ENCODE measurements around the gene PCDH8. TPM values are rescaled to one million over a fixed set of nuclear protein-coding genes. Genes with fewer than 3 reads are reported as not detected.

Gene PCDH8
- total RNA-seq, 1 experiment from 2014 or later: 2.1 TPM

DNA sequence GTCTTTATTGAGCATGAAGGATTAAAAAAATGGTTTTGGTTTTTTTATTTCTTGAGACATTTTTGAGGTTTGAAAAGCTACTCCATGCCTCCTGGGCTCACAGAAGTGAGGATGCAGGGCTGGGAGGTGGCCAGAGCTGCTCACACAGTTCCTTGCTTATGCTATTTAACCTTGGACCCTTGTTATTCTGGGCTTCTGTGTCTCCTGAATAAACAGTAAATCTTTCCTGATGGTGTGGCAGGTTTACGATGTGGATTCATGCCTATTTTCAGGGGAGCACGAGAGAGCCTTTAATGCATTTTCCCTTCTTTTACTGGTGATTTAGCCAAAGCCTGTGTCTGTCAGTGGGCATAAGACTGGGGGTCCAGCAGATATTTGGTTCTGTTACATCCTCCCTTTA, 34.3 kb upstream of the PCDH8 start:
- H2BK15ac ChIP-seq (ENCODE audit: low read depth, low read length): no peak overlapping the region
- no peak overlapping the region for H3K27ac ChIP-seq (ENCODE audit: insufficient read length, low read depth, low read length)
- Mint-ChIP-seq H3K36me3 (ENCODE audit: insufficient read depth in 1 of 3, low read depth in 3 of 3) (peaks cover 0 to 16% (median 9%) of the 10 kb centered on the region in 3 experiments; a peak in 4 of 7 replicates), H3K27ac (no peak overlapping the region), H3K9me3 (peaks cover 7 to 10% of the 10 kb centered on the region in 2 experiments; a peak in 4 of 5 replicates), H3K4me1 (peaks cover 77 to 81% of the 10 kb centered on the region in 2 experiments), H3K27me3 (ENCODE audit: low read depth) (peaks cover 74% of the 10 kb centered on the region), H3K4me3 (no peak overlapping the region)
- no peaks in the 10 kb centered on the region for H3K23me2 ChIP-seq (ENCODE audit: insufficient read length, low read depth, low read length, poor library complexity, severe bottlenecking)
- no peak overlapping the region for H2AFZ ChIP-seq (ENCODE audit: low read length)
- no peak overlapping the region for H2BK20ac ChIP-seq (ENCODE audit: low read depth, low read length, poor library complexity, severe bottlenecking)
- no peak overlapping the region for H4K91ac ChIP-seq (ENCODE audit: insufficient read length, low read depth, low read length)
- no peak overlapping the region for H3K23ac ChIP-seq (ENCODE audit: insufficient read length, low read depth, low read length)
- no peak for DNase-seq
- no peaks in the 10 kb centered on the region for H3K79me1 ChIP-seq (ENCODE audit: insufficient read depth, low read depth, low read length, poor library complexity, severe bottlenecking)
- H3K18ac ChIP-seq (ENCODE audit: insufficient read length, low read depth, low read length): no peak overlapping the region
- H3T11ph ChIP-seq (ENCODE audit: low read length): no peak overlapping the region
- no peaks in the 10 kb centered on the region for H3K9me3 ChIP-seq (ENCODE audit: control insufficient read depth, low read depth, low read length)
- no peak overlapping the region for H4K5ac ChIP-seq (ENCODE audit: insufficient read length, low read depth, low read length)
- TF ChIP-seq, protein P1, sequence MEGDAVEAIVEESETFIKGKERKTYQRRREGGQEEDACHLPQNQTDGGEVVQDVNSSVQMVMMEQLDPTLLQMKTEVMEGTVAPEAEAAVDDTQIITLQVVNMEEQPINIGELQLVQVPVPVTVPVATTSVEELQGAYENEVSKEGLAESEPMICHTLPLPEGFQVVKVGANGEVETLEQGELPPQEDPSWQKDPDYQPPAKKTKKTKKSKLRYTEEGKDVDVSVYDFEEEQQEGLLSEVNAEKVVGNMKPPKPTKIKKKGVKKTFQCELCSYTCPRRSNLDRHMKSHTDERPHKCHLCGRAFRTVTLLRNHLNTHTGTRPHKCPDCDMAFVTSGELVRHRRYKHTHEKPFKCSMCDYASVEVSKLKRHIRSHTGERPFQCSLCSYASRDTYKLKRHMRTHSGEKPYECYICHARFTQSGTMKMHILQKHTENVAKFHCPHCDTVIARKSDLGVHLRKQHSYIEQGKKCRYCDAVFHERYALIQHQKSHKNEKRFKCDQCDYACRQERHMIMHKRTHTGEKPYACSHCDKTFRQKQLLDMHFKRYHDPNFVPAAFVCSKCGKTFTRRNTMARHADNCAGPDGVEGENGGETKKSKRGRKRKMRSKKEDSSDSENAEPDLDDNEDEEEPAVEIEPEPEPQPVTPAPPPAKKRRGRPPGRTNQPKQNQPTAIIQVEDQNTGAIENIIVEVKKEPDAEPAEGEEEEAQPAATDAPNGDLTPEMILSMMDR (conservative IDR thresholded peaks at IDR 0.05): no peak
- H2BK120ac ChIP-seq (ENCODE audit: low read depth, low read length, poor library complexity, severe bottlenecking): no peak overlapping the region
- H3K4me2 ChIP-seq (ENCODE audit: insufficient read depth, insufficient read length, low read length): no peak overlapping the region
- peaks cover 17% of the 10 kb centered on the region for H3K4me1 ChIP-seq (ENCODE audit: insufficient read depth, low read length)
- H2BK12ac ChIP-seq (ENCODE audit: insufficient read length, low read depth, low read length): no peak overlapping the region
- no peak overlapping the region for H3K56ac ChIP-seq (ENCODE audit: insufficient read length, low read depth, low read length)
- no peak overlapping the region for H3K14ac ChIP-seq (ENCODE audit: insufficient read depth, low read length)
- H4K20me1 ChIP-seq (ENCODE audit: control insufficient read depth, insufficient read depth, insufficient read length): no peaks in the 10 kb centered on the region
- no CpG with 5 or more reads among the region's 2 CpGs for WGBS (ENCODE audit: extremely low coverage, insufficient read length, low lambda C conversion rate)
- no peaks in the 10 kb centered on the region for H3K79me2 ChIP-seq (ENCODE audit: insufficient read depth, low read length)
- H3K27me3 ChIP-seq (ENCODE audit: insufficient read depth, low read length): peaks cover 10% of the 10 kb centered on the region; the same call in 1 of the 2 replicates
- no peak overlapping the region for H2BK5ac ChIP-seq (ENCODE audit: insufficient read length, low read length)
- H2AK5ac ChIP-seq (ENCODE audit: insufficient read length, low read length): peak overlapping the region; percentile 78
- H3K4ac ChIP-seq (ENCODE audit: low read depth, low read length): no peak overlapping the region
- H4K8ac ChIP-seq (replicated peaks; ENCODE audit: insufficient read length, low read depth, low read length): no peak overlapping the region
- no peak overlapping the region for H3K9ac ChIP-seq (ENCODE audit: extremely low read depth, insufficient read length, low read length)
